Mucosa of gallbladder (tissue), 1 donor: ENCODE results near the gene OBI1. TPM values are rescaled to one million over a fixed set of nuclear protein-coding genes. Genes with fewer than 3 reads are reported as not detected.
A peak's percentile ranks its signal among the peaks of the same experiment; 100 is the strongest.

Source experiments
- DNase-seq: peaks from one replicate; pipeline ENCODE4 v3.0.0-alpha.2; 2020; ENCODE audit warnings: low spot score
- total RNA-seq: library from RNA; stranded (reverse); gene quantifications from one replicate; pipeline ENCODE4 v1.2.1, GENCODE V29; 2021
- donor health status: DM: no; HTN: no; CAD: no.

OBI1 gene
- total RNA-seq, 1 donor from 2014 or later, result 7.3 TPM

- peak; percentile 18 for DNase-seq
Observed at GRCh38 chr13:78647109-78647678, 11.8 kb downstream of the OBI1 start.

- no peak for DNase-seq
Observed at GRCh38 chr13:78638216-78638615, 20.7 kb downstream of the OBI1 start.

- DNase-seq, result no peak
Observed at GRCh38 chr13:78636495-78636894, 22.5 kb downstream of the OBI1 start.

GRCh38 chr13:78632996-78633395 is 26.0 kb downstream of the OBI1 start:
- DNase-seq, result no peak

GRCh38 chr13:78631077-78631476 is 27.9 kb downstream of the OBI1 start:
- no peak for DNase-seq

GRCh38 chr13:78630511-78630910 is 28.4 kb downstream of the OBI1 start:
- DNase-seq, result no peak

- no peak for DNase-seq
Observed at GRCh38 chr13:78625384-78625783, 33.6 kb downstream of the OBI1 start.

- DNase-seq, result no peak
Observed at GRCh38 chr13:78623132-78623531, 35.8 kb downstream of the OBI1 start.

- DNase-seq, result no peak
Observed at GRCh38 chr13:78620936-78621470, 38.0 kb downstream of the OBI1 start.

GRCh38 chr13:78618411-78618810 is 40.5 kb downstream of the OBI1 start:
- no peak for DNase-seq

GRCh38 chr13:78611040-78611439 is 47.9 kb downstream of the OBI1 start:
- DNase-seq, result no peak

GRCh38 chr13:78610381-78610883 is 48.5 kb downstream of the OBI1 start:
- no peak for DNase-seq

- DNase-seq, result no peak
Observed at GRCh38 chr13:78609464-78610205, 49.3 kb downstream of the OBI1 start.

- DNase-seq, result no peak
Observed at GRCh38 chr13:78608688-78609463, 50.1 kb downstream of the OBI1 start.

- no peak for DNase-seq
Observed at GRCh38 chr13:78608252-78608687, 50.7 kb downstream of the OBI1 start.

GRCh38 chr13:78607409-78608251 is 51.3 kb downstream of the OBI1 start:
- DNase-seq, result no peak

- no peak for DNase-seq
Observed at GRCh38 chr13:78606471-78607408, 52.2 kb downstream of the OBI1 start.

- DNase-seq, result no peak
Observed at GRCh38 chr13:78604782-78605611, 54.0 kb downstream of the OBI1 start.

- no peak for DNase-seq
Observed at GRCh38 chr13:78603240-78603957, 55.6 kb downstream of the OBI1 start, which contains the start of gene POU4F1. TSS of gene POU4F1 (minus strand) at chr13:78603552. CDS start at chr13:78603326, 226 bp downstream.
